Lung (tissue), 12 donors: ENCODE results near the gene GPR12. TPM values are rescaled to one million over a fixed set of nuclear protein-coding genes. Genes with fewer than 3 reads are reported as not detected.

Experiments used
- ATAC-seq: fragments of 200-7000 bp; cut with Tn5 transposase; one replicate; pipeline ENCODE4 v1.9.1; 2020; ENCODE audit warnings: moderate number of reproducible peaks; ENCODE audit not compliant: insufficient read depth, low FRiP score
- DNase-seq, 3 donors: peaks; one replicate each; pipeline ENCODE4 v3.0.0-alpha.2; 2013 to 2017
- H3K27ac ChIP-seq, 2 donors: one replicate each; pipeline ENCODE4 v1.5.1; 2013; ENCODE audit warnings: mild to moderate bottlenecking in 2 of 2, moderate library complexity in 2 of 2, control low read depth in 1 of 2, inconsistent platforms in 1 of 2, low read depth in 1 of 2, low read length in 1 of 2
- H3K27me3 ChIP-seq, 3 donors: one replicate each; pipeline ENCODE4 v1.5.1; 2013; ENCODE audit warnings: low read length in 2 of 3; ENCODE audit not compliant: control insufficient read depth in 3 of 3, insufficient read depth in 3 of 3
- H3K36me3 ChIP-seq, 4 donors: one replicate each; pipeline ENCODE4 v1.5.1; 2013; ENCODE audit warnings: low read length in 4 of 4, mild to moderate bottlenecking in 1 of 4, moderate library complexity in 1 of 4; ENCODE audit not compliant: control insufficient read depth in 4 of 4, insufficient read depth in 4 of 4
- H3K4me1 ChIP-seq, 5 donors: one replicate each; pipeline ENCODE4 v1.5.1; 2013; ENCODE audit warnings: low read length in 5 of 5, mild to moderate bottlenecking in 2 of 5, moderate library complexity in 1 of 5; ENCODE audit not compliant: control insufficient read depth in 5 of 5, insufficient read depth in 5 of 5
- H3K4me3 ChIP-seq: one replicate; pipeline ENCODE4 v1.5.1; 2013; ENCODE audit warnings: mild to moderate bottlenecking, control low read depth, moderate library complexity
- H3K9ac ChIP-seq, 2 donors: one replicate each; pipeline ENCODE4 v1.5.1; 2013; ENCODE audit warnings: low read length in 2 of 2, control low read depth in 1 of 2; ENCODE audit not compliant: insufficient read depth in 1 of 2
- H3K9me3 ChIP-seq, 4 donors: one replicate each; pipeline ENCODE4 v1.5.1; 2013; ENCODE audit warnings: low read length in 3 of 4, mild to moderate bottlenecking in 1 of 4, moderate library complexity in 1 of 4; ENCODE audit not compliant: control insufficient read depth in 4 of 4, insufficient read depth in 3 of 4
- CTCF ChIP-seq: IDR thresholded peaks from 2 replicates; pipeline ENCODE4 v1.5.1; 2012; ENCODE audit warnings: mild to moderate bottlenecking; ENCODE audit errors: control extremely low read depth, extremely low read depth
- WGBS, 2 donors: extraction: QIAGEN DNeasy Blood & Tissue Kit; methylation state at CpG; one replicate each; pipeline ENCODE4 v1.1.7; 2013; 5-methylcytosine and 5-hydroxymethylcytosine counted together
- polyA plus RNA-seq, 2 donors: library from polyadenylated mRNA; stranded (reverse); fragments of 200-250 nt; gene quantifications; one replicate each; pipeline ENCODE4 v1.2.1, GENCODE V29; 2013
- total RNA-seq, 2 donors: library from RNA; depleted of rRNA in 1 of 2; stranded (reverse); fragments of >200 nt in 1 of 2; gene quantifications; one replicate each; pipeline ENCODE4 v1.2.1, GENCODE V29; 2014 to 2021
- donor health status: control.
- donor health status: control.
- donor health status: Bipolar disorder and iron deficiency.
- donor health status: healthy.
- donor health status: DM: yes; HTN: yes; CAD: no.

The GPR12 gene
- total and polyA plus RNA-seq, 4 donors: 0.09 TPM; not detected in 3

DNA sequence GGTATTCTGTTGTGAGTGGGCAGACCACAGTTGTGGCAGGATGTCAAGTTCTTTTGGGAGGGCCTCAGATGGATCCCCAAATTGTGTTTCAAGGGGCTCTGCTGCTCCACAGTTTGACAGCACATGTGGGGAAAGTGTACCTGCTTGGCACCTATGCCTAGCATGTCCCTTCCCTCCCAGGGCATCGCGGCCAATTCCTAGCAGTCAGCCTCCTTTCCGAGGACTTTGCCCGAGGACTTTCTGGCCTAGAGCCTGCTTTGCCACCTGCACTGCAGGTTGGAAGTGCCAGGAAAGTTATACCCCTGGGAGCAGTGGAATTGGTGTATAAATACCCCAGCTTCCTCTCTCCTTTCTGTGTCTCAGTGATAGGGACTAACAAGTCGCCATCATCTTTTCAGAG lies 11.9 kb upstream of the GPR12 start:
- H3K9me3 ChIP-seq: peaks cover 0 to 5% (median 0%) of the 10 kb centered on the region in 4 donors
- no peaks in the 10 kb centered on the region for H3K36me3 ChIP-seq
- H3K27me3 ChIP-seq: no peaks in the 10 kb centered on the region
- no peaks in the 10 kb centered on the region for H3K4me1 ChIP-seq
- no peak for ATAC-seq
- DNase-seq: no peak
- no peak overlapping the region for H3K9ac ChIP-seq
- WGBS, 2 donors: 93 to 98% methylated on average over 5 of the region's 5 CpGs
- no peak overlapping the region for H3K27ac ChIP-seq
- H3K4me3 ChIP-seq: no peak overlapping the region
- TF ChIP-seq CTCF: no peak

GRCh38 chr13:26771796-26772195 lies 11.2 kb upstream of the GPR12 start:
- no peak for TF ChIP-seq CTCF
- no peak for DNase-seq
- Histone ChIP-seq H3K4me3 (no peak overlapping the region), H3K36me3 (no peaks in the 10 kb centered on the region), H3K27ac (no peak overlapping the region), H3K4me1 (no peaks in the 10 kb centered on the region), H3K9ac (no peak overlapping the region), H3K9me3 (peaks cover 0 to 9% (median 0%) of the 10 kb centered on the region in 4 donors), H3K27me3 (peaks cover 0 to 3% (median 0%) of the 10 kb centered on the region in 3 donors)
- 81 to 87% methylated on average over 12 of the region's 12 CpGs for WGBS, 2 donors
- no peak for ATAC-seq

GRCh38 chr13:26762745-26763345 lies 2.3 kb upstream of the GPR12 start:
- no peak overlapping the region for H3K9ac ChIP-seq

More at GRCh38 chr13:26762745-26763345, 2.3 kb upstream of the GPR12 start:
- TF ChIP-seq CTCF: no peak
- Histone ChIP-seq H3K4me3 (no peak overlapping the region), H3K9me3 (peaks cover 0 to 12% (median 0%) of the 10 kb centered on the region in 4 donors), H3K27me3 (peaks cover 4 to 75% (median 70%) of the 10 kb centered on the region in 3 donors), H3K36me3 (no peaks in the 10 kb centered on the region), H3K27ac (no peak overlapping the region), H3K4me1 (peaks cover 0 to 8% (median 0%) of the 10 kb centered on the region in 5 donors)
- 46 to 49% methylated on average over 4 of the region's 4 CpGs for WGBS, 2 donors
- no peak for ATAC-seq
- peak in 1 of 3 donors; percentile 6 for DNase-seq
